ENCODE data around the gene ASB3.

ASB3 gene

DNA sequence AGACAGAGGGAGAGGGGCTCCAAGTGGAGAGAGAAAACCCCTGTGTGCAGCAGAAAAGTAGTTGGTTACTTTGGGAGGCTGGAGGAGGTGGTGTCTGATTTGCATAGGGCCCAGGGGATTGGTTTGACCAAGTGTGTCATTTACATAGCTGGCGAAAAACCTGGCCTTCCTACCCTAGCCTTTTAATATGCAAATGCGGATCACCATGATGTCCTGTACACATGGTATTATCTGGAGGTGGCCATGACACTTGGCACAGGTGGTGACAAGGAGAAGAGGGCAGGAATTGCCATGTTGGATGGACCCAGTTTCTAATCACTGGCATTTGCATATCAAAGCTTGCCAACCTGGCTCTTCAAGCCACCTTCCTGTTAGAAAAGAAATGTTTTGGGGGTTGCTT is 140.0 kb downstream of the ASB3 start:
- H3K27ac ChIP-seq (ENCODE audit: low read length), result no peak overlapping the region
- H2AFZ ChIP-seq (ENCODE audit: low read depth, low read length), result no peak overlapping the region
- no peak overlapping the region for H3K9ac ChIP-seq (ENCODE audit: low read length)
- no peak overlapping the region for H3K4me2 ChIP-seq (ENCODE audit: low read length)
- H3K4me3 ChIP-seq (ENCODE audit: low read length), result no peak overlapping the region
- no peaks in the 10 kb centered on the region for H3K79me2 ChIP-seq (ENCODE audit: low read length)
- H3K4me1 ChIP-seq (ENCODE audit: low read length), result no peaks in the 10 kb centered on the region
- no peaks in the 10 kb centered on the region for H4K20me1 ChIP-seq (ENCODE audit: insufficient read depth, low read length)
- no peaks in the 10 kb centered on the region for H3K27me3 ChIP-seq (ENCODE audit: low read depth, low read length)
- H3K36me3 ChIP-seq (replicated peaks; ENCODE audit: low read depth, low read length), result no peaks in the 10 kb centered on the region
- H3K9me3 ChIP-seq (ENCODE audit: insufficient read depth, low read length), result no peaks in the 10 kb centered on the region
- TF ChIP-seq, protein P1, sequence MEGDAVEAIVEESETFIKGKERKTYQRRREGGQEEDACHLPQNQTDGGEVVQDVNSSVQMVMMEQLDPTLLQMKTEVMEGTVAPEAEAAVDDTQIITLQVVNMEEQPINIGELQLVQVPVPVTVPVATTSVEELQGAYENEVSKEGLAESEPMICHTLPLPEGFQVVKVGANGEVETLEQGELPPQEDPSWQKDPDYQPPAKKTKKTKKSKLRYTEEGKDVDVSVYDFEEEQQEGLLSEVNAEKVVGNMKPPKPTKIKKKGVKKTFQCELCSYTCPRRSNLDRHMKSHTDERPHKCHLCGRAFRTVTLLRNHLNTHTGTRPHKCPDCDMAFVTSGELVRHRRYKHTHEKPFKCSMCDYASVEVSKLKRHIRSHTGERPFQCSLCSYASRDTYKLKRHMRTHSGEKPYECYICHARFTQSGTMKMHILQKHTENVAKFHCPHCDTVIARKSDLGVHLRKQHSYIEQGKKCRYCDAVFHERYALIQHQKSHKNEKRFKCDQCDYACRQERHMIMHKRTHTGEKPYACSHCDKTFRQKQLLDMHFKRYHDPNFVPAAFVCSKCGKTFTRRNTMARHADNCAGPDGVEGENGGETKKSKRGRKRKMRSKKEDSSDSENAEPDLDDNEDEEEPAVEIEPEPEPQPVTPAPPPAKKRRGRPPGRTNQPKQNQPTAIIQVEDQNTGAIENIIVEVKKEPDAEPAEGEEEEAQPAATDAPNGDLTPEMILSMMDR (IDR thresholded peaks at IDR 0.05; ENCODE audit: low read depth, low read length), result no peak
- TF ChIP-seq EZH2phosphoT487 (IDR thresholded peaks at IDR 0.05; ENCODE audit: low read depth), result no peak

GRCh38 chr2:53641290-53641689 is 145.5 kb downstream of the ASB3 start:
- no peak overlapping the region for H3K9ac ChIP-seq (ENCODE audit: low read length)
- no peak overlapping the region for H3K4me2 ChIP-seq (ENCODE audit: low read length)
- no peaks in the 10 kb centered on the region for H4K20me1 ChIP-seq (ENCODE audit: insufficient read depth, low read length)
- no peak overlapping the region for H3K4me3 ChIP-seq (ENCODE audit: low read length)
- no peak overlapping the region for H2AFZ ChIP-seq (ENCODE audit: low read depth, low read length)
- no peak overlapping the region for H3K27ac ChIP-seq (ENCODE audit: low read length)
- no peaks in the 10 kb centered on the region for H3K4me1 ChIP-seq (ENCODE audit: low read length)
- H3K9me3 ChIP-seq (ENCODE audit: insufficient read depth, low read length), result no peaks in the 10 kb centered on the region
- TF ChIP-seq, protein P1 (IDR thresholded peaks at IDR 0.05; ENCODE audit: low read depth, low read length), result no peak
- TF ChIP-seq EZH2phosphoT487 (IDR thresholded peaks at IDR 0.05; ENCODE audit: low read depth), result no peak
- no peaks in the 10 kb centered on the region for H3K36me3 ChIP-seq (replicated peaks; ENCODE audit: low read depth, low read length)
- H3K79me2 ChIP-seq (ENCODE audit: low read length), result no peaks in the 10 kb centered on the region
- H3K27me3 ChIP-seq (ENCODE audit: low read depth, low read length), result no peaks in the 10 kb centered on the region

DNA sequence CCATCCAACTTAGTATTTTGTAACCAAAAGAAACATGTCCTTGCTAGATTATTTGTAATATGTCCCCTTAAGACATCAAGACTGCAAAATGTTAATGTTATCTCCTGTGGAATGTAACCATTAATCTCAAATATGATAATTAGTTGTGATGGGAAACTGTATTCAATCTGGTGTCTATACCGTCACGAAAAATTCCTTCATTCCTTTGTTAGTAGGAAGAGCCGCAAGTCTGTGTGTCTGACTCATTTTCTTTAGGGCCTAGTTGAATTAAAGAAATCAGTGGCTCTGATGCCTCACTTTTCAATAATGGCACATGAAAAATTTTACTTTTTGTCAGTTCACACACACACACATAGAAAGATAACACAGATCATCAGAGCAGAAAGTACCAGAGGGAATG is 146.3 kb downstream of the ASB3 start:
- Histone ChIP-seq H3K9me3 (ENCODE audit: insufficient read depth, low read length) (no peaks in the 10 kb centered on the region), H4K20me1 (ENCODE audit: insufficient read depth, low read length) (no peaks in the 10 kb centered on the region), H3K79me2 (ENCODE audit: low read length) (no peaks in the 10 kb centered on the region), H3K9ac (ENCODE audit: low read length) (no peak overlapping the region), H3K27ac (ENCODE audit: low read length) (no peak overlapping the region), H2AFZ (ENCODE audit: low read depth, low read length) (no peak overlapping the region), H3K4me2 (ENCODE audit: low read length) (no peak overlapping the region), H3K4me1 (ENCODE audit: low read length) (no peaks in the 10 kb centered on the region), H3K27me3 (ENCODE audit: low read depth, low read length) (no peaks in the 10 kb centered on the region), H3K36me3 (replicated peaks; ENCODE audit: low read depth, low read length) (no peaks in the 10 kb centered on the region), H3K4me3 (ENCODE audit: low read length) (no peak overlapping the region)
- TF ChIP-seq, protein P1 (IDR thresholded peaks at IDR 0.05; ENCODE audit: low read depth, low read length), result no peak
- no peak for TF ChIP-seq EZH2phosphoT487 (IDR thresholded peaks at IDR 0.05; ENCODE audit: low read depth)

- no peak overlapping the region for H3K9ac ChIP-seq (ENCODE audit: low read length)
- no peak overlapping the region for H3K27ac ChIP-seq (ENCODE audit: low read length)
- H3K9me3 ChIP-seq (ENCODE audit: insufficient read depth, low read length), result no peaks in the 10 kb centered on the region
- no peaks in the 10 kb centered on the region for H3K4me1 ChIP-seq (ENCODE audit: low read length)
- no peaks in the 10 kb centered on the region for H3K79me2 ChIP-seq (ENCODE audit: low read length)
- H3K27me3 ChIP-seq (ENCODE audit: low read depth, low read length), result no peaks in the 10 kb centered on the region
- no peak overlapping the region for H3K4me2 ChIP-seq (ENCODE audit: low read length)
- no peak overlapping the region for H3K4me3 ChIP-seq (ENCODE audit: low read length)
- TF ChIP-seq EZH2phosphoT487 (IDR thresholded peaks at IDR 0.05; ENCODE audit: low read depth), result no peak
- TF ChIP-seq, protein P1 (IDR thresholded peaks at IDR 0.05; ENCODE audit: low read depth, low read length), result no peak
- no peaks in the 10 kb centered on the region for H3K36me3 ChIP-seq (replicated peaks; ENCODE audit: low read depth, low read length)
- H4K20me1 ChIP-seq (ENCODE audit: insufficient read depth, low read length), result no peaks in the 10 kb centered on the region
- no peak overlapping the region for H2AFZ ChIP-seq (ENCODE audit: low read depth, low read length)
Observed at GRCh38 chr2:53636596-53636995, 150.2 kb downstream of the ASB3 start.

All from OCI-LY3 (cell line).